Erythroblast (primary cell): Measurements from ENCODE around the gene KIAA0513.
A peak's percentile ranks its signal among the peaks of the same experiment; 100 is the strongest.

Source experiments
- DNase-seq, 2 experiments: peaks; one replicate each; lab custom pipeline; 2025; lab: John Stamatoyannopoulos, UW
- GATA1 ChIP-seq: IDR thresholded peaks from 2 replicates; pipeline ENCODE4 v1.6.1; 2011; ENCODE audit warnings: low read depth, mild to moderate bottlenecking, control low read depth, low read length, moderate library complexity
- POLR2A ChIP-seq: IDR thresholded peaks from 2 replicates; pipeline ENCODE4 v1.6.1; 2011; ENCODE audit warnings: mild to moderate bottlenecking, low read length

Gene KIAA0513

DNA sequence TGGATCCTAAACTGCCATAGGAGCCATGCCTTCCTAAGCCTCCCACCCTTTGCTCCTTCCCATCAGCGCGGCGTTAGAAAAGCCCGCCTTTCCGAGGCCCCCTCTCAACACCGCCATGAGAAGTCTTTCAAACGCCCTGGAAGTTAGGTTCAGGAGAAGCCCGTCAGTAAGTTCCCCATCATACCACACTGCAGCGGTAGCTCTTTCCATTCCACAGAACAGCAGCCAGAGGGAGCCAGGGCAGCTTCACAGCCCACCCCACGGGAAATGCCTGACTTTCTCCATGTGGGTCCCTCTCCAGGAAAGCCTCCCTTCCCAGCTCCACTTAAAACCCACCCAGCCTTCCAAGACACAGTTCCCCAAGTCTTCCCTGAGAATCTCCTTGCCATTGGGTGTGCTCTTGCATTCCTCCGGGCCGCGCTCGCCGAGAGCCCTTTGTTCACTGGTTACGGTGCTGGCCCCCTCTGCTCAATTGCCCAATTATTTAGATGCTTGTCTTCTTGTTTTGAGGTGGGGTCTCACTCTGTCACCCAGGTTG is 28.7 kb downstream of the KIAA0513 start:
- peak in 1 of 2 experiments; percentile 19 for DNase-seq
- TF ChIP-seq GATA1 (no peak), POLR2A (no peak)

DNA sequence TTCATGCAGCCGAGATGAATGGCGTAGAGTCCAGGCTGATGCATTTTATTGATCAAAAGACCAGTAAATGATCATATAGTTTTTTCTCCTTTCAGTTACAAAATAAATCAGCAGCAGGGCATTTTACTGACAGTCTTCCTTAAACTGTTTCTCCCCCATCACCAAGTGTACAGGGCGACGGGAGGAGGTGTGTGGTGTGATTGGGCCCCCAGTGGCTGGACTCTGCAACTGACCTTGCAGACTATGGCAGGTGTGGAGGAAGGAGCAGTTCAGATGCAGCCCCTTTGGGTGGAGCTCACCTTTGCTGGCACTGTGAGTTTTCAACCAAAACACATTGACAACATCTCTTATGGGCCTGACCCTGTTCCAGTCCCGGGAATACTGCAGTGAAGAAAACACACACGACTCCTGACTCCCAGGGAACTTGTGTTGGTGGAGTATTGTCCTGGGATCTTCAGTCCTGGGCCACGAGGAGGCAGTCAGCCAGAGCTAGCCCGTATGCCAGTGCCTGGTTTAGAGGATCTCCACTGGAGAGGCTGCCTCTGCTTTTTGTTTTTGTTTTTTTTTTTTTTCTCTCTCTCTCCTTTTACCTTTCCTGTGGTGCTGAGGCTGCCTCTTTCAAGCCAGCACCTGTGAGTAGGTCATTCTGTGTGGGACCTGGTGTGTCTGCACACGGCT is 29.8 kb downstream of the KIAA0513 start:
- TF ChIP-seq POLR2A: no peak
- no peak for TF ChIP-seq GATA1
- peak; percentile 16 to 18 for DNase-seq

DNA sequence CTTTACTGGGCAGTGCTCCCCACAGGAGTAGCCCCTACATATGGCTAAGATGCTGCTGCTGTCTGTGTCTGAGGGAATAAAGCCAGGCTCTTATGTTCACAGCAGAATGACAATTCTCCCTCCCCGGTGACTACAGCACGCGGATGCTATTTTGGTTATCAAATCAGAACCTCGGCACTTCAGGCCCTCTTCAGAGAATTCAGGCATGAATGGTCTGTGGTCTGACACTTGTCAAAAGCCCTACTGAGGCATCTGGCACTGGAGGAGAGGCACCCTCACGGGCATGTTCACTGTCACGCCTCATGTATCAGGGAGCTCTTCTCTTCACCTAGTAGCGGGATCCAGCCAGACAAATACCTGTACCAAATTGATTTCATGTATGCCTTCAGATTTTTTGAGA is 30.4 kb downstream of the KIAA0513 start:
- no peak for DNase-seq
- TF ChIP-seq GATA1 (no peak), POLR2A (no peak)

DNA sequence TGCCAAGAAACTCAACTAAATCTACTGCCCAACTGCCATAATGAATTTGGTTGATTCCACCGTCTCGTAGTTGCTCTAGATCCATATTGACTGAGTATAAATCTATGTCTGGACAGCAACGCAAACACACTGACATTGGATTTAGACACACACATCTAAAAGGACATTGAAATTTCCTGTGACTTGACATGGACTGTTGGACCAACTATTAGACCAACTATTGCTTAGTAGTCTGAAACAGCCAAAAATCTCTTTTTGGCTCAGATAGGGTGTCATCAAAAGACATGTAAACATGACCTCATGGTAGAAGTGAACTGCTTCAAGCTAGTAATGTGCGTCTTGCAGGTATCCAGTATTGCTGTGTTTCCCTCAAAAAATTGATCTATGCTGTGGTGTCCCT is 31.3 kb downstream of the KIAA0513 start:
- TF ChIP-seq GATA1 (no peak), POLR2A (no peak)
- DNase-seq: no peak

DNA sequence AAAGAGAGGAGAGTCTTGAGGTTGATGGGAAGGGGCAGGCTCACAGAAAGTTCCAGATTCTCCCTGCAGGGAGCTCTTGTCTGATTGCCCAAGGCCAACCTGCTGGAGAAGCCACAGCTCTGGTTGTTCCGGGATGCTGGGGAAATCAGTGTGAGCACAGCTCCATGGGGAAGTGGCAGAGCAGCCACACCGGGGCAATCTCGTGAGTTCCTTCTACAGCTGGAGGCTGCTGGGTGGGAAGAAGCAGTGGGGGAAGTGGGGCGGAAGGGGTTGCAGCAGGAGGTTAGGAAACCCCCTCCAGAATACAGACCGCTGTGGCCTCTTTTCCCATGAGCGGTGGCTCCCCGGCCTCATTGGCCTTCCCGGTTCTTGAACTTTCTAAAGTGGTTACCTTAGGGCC is 34.0 kb downstream of the KIAA0513 start:
- no peak for DNase-seq

DNA sequence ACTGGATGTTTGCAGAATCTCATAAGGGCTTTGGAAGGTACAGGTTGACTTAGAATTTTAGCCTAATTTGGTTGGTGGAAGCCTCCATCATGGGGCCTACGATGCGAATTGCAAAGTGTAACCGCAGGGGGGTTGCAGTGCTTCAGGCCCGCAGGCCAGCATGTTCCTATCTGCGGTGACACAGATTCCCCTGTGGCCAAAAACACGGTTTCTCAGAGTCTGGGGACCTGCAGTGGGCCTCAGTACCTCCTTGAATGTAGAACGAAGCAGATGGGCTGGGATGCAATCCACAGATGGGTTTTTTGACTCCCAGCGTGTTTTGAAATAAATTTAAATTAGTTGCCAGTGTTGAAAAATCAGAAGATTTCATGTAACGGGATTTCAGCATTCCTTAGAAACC is 34.7 kb downstream of the KIAA0513 start:
- DNase-seq: no peak
- TF ChIP-seq POLR2A (no peak), GATA1 (no peak)

More for the DNA sequence above, 34.0 kb downstream of the KIAA0513 start:
- TF ChIP-seq POLR2A: no peak
- no peak for TF ChIP-seq GATA1

DNA sequence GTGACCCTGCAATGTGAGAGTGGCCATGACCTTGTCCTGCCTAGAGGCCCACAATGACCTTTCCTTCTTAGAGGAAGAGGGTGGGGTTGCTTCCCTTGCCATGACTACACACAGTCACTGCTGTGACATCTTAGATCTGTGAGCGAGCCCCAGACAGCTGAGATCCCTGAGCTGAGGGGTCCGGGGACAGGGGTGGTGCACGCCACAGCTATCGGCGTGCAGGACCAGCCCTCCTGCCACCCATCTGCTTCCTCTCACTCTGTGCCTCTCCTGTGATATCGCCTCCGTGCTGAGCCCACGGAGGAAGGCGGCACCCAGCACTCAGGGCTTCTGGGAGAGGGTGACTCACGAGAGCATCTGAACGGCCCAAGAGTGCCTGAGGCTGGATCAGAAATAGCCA is 35.2 kb downstream of the KIAA0513 start:
- no peak for TF ChIP-seq GATA1
- no peak for TF ChIP-seq POLR2A
- peak; percentile 43 to 60 for DNase-seq

DNA sequence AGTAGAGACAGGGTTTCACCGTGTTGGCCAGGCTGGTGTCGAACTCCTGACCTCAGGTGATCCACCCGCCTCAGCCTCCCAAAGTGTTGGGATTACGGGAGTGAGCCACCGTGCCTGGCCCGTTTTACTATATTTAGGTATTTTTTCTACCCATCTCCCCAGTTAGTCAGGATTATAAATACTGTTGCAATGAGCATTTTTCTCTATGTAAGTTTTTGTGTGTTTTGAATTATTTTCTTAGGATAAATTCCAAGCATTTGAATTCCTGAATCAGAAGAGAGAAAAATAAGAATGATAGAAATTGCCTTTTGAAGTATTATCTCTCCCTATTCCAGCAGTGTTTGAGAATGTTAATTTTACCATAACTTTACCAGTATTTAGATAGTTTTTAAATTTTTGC is 36.6 kb downstream of the KIAA0513 start:
- no peak for DNase-seq
- TF ChIP-seq POLR2A: no peak

DNA sequence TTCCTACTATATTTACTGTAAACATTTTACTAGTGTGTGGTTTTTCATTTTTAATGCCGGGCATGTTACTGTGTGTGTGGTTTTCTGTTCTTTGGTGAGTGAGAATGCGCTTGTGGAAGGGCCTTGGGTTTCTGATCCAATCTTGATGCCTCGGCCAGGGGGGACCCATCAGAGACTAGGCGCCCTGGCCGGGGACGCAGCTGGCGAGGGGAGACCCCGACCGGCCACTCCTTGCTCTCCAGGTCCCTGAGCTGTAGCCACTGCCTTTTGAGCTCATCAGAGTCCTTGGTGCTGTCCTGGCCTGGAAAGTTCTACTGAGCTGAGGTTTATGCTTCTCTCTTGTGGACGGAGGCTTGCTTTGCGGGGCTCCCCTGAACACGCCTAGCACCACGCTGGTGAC is 37.5 kb downstream of the KIAA0513 start:
- TF ChIP-seq POLR2A (no peak), GATA1 (no peak)
- DNase-seq: no peak

DNA sequence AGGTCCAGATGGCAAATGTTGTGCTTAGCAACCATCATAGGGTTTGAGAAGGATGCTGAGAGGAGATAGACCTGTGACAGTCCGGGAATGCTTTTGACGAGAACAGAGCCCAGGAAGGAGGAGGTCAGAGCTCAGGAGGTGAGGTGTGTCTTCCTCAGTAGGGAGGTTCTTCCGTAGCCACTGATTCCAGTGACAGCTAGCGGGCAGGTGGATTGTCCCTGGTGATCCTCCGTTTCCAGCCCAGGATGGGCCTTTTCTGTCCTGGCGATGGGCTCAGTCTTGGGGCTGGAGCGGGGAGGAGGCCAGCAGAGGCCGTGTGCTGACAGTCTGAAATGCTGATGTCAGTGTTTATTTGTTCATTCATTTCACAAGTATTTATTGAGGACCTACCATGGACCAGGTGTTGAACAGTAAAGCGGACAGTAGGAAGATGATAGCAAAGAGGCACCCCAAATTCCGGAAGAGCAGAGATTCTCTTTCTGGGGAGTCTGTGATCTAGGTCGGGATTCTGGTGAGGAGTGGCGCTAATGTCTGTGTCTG is 38.8 kb downstream of the KIAA0513 start:
- no peak for DNase-seq
- TF ChIP-seq POLR2A: no peak
- no peak for TF ChIP-seq GATA1

DNA sequence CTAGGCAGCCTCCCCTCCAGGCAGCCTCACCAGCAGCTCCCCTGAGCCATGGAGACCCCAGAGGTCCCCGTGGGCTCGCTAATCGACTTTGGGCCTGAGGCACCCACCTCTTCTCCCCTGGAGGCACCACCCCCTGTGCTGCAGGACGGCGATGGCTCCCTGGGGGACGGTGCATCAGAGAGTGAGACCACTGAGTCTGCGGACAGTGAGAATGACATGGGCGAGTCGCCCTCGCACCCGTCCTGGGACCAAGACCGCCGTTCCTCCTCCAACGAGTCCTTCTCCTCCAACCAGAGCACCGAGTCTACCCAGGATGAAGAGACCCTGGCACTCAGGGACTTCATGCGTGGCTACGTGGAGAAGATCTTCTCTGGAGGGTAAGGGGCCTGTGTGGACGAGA is 39.4 kb downstream of the KIAA0513 start:
- DNase-seq: no peak
- TF ChIP-seq GATA1 (no peak), POLR2A (no peak)

DNA sequence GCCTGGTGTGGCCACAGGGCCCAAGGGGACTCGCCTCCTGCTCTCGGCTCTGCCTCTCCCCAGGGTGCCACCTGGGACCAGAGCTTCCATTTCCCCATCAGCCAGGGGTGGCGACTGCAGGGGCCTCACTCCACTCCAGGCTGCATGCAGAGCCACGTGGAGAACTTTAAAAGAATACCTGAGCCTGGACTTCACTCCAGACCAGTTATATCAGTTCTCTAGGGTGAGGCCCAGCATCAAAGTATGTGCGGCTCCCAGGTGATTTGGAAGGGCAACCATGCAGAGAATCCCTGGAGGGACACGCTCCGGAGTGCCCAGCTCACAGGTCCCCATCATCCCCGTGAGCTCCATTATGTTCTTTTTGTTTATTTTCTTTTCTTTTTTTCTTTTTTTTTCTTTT is 39.8 kb downstream of the KIAA0513 start:
- DNase-seq: no peak

DNA sequence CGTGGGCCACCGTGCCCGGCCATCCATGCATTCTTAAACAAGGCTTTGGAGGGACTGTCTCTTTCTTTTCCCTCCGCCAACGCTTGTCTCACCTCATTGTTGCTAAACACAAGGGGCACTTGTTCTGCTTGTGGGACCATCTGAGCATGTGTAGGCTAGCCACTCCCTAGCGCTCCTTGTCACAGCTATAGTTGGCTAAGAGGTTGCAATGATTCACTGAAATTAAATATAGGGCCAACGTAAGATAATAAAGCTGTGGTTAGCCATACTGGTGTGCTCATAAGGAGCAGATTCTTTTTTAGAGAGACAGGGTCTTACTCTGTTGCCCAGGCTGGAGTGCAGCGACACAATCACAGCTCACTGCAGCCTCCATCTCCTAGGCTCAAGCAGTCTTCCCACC is 41.2 kb downstream of the KIAA0513 start:
- DNase-seq: no peak
- TF ChIP-seq GATA1 (no peak), POLR2A (no peak)

More for the DNA sequence above, 39.8 kb downstream of the KIAA0513 start:
- no peak for TF ChIP-seq GATA1
- TF ChIP-seq POLR2A: no peak

DNA sequence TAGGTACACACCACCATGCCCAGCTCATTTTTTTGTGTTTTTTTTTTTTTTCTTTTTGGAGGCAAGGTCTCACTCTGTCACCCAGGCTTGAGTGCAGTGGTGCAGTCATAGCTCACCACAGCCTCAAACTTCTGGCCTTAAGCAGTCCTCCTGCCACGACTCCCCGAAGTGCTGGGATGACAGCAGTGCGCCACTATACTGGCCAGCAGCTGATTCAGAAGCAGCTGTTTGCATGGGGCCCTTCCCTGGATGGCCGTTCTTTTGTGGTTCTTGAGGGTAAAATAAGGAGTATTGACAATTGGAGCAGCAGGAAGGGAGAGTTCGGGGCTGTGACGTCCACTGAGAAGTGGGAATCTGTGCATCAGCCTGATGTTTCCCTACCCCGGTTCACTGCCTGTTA is 41.6 kb downstream of the KIAA0513 start:
- TF ChIP-seq GATA1: no peak
- DNase-seq: no peak

DNA sequence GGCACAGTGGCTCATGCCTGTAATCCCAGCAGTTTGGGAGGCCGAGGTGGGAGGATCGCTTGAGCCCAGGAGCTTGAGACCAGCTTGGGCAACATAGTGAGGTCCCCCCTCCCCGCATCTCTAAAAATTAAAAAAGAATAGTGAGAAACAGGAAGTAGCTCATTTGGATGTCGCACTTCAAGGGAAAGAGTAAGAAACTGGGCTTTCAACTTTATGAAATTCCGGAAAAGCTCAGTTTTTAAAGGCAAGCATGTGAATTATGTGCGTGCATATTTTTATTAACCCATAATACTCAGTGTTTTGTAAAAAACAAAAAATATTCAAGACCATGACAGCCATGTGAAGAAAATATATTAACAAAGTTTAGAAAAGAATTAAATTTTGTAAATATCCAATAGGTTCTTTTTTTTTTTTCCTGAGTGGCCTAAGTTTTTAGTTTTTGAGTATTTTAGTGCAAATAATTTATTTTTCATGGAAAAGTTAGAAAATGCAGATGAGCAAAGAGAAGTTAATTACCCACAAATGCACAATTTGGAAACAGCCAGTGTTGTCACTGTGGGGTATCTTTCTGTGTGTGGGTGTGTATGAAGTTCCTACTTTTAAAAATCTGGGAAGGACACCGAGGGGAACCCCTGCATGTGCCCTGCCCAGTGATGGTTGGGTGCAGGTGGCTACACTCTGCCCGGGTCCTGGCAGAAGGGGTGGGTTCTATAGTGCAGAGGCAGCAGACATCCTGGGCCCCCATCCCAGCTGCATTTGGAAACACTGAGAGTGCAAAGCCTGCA is 44.7 kb downstream of the KIAA0513 start:
- no peak for TF ChIP-seq GATA1
- no peak for TF ChIP-seq POLR2A
- DNase-seq: no peak

DNA sequence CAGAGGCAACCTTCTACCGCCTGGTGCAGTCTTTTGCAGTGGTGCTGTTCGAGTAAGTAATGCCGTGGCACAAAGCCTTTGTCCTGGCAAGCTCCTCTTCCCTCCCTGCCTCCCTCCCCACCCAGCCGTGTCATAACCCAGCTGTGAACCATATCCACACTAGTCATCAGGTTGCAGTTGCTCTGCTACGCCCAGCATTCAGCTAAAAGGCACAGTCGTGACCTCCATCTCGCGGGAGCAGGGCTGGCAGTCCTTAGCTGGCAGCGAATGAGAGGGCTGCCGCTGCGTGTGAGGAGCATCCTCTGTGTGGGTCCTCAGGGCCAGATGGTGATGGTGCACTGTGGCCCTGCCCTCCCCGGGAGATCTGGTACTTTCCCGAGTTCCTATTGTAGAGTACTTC is 45.4 kb downstream of the KIAA0513 start:
- DNase-seq: peak; percentile 16 to 23
- no peak for TF ChIP-seq POLR2A
- no peak for TF ChIP-seq GATA1
